Nephron (organoid): ENCODE results near the gene OR6M1.

ENCODE experiments used
- H3K27ac Mint-ChIP-seq, 3 experiments: 2 replicates each; pipeline ENCODE4 v1.8.0; 2020; ENCODE audit warnings: mixed read lengths in 3 of 3, mild to moderate bottlenecking in 2 of 3, moderate library complexity in 1 of 3
- H3K27me3 Mint-ChIP-seq: 2 replicates; pipeline ENCODE4 v1.8.0; 2021; ENCODE audit warnings: low read depth, mild to moderate bottlenecking, moderate library complexity, mixed read lengths
- H3K36me3 Mint-ChIP-seq: 2 replicates; pipeline ENCODE4 v1.8.0; 2020; ENCODE audit warnings: low read depth, mixed read lengths
- H3K4me1 Mint-ChIP-seq: 2 replicates; pipeline ENCODE4 v1.8.0; 2020; ENCODE audit warnings: mixed read lengths
- H3K4me3 Mint-ChIP-seq, 3 experiments: 2 replicates each; pipeline ENCODE4 v1.8.0; 2020; ENCODE audit warnings: mild to moderate bottlenecking in 3 of 3, mixed read lengths in 3 of 3, moderate library complexity in 2 of 3
- H3K9me3 Mint-ChIP-seq: 2 replicates; pipeline ENCODE4 v1.8.0; 2020; ENCODE audit warnings: mixed read lengths
- CTCF ChIP-seq, 3 experiments: fragments of 200-600 bp; sonication (generic); IDR thresholded peaks; one replicate each; pipeline ENCODE4 v1.5.0; 2021; ENCODE audit warnings: antibody characterized with exemption in 3 of 3; ENCODE audit not compliant: unreplicated experiment in 3 of 3

The OR6M1 gene

GRCh38 chr11:123775289-123775688 is 30.9 kb downstream of the OR6M1 start:
- Mint-ChIP-seq H3K9me3 (no peaks in the 10 kb centered on the region), H3K4me3 (no peak overlapping the region), H3K36me3 (no peaks in the 10 kb centered on the region), H3K27ac (no peak overlapping the region), H3K4me1 (no peaks in the 10 kb centered on the region), H3K27me3 (no peaks in the 10 kb centered on the region)
- TF ChIP-seq CTCF (IDR thresholded peaks at IDR 0.05; ENCODE audit: unreplicated experiment in 3 of 3): no peak

- no peaks in the 10 kb centered on the region for H3K9me3 Mint-ChIP-seq
- TF ChIP-seq CTCF (IDR thresholded peaks at IDR 0.05; ENCODE audit: unreplicated experiment in 3 of 3): no peak
- no peak overlapping the region for H3K27ac Mint-ChIP-seq
- no peak overlapping the region for H3K4me3 Mint-ChIP-seq
- H3K4me1 Mint-ChIP-seq: no peaks in the 10 kb centered on the region
- H3K36me3 Mint-ChIP-seq: no peaks in the 10 kb centered on the region
- no peaks in the 10 kb centered on the region for H3K27me3 Mint-ChIP-seq
Observed at GRCh38 chr11:123773959-123774358, 32.2 kb downstream of the OR6M1 start.

- Mint-ChIP-seq H3K27ac (no peak overlapping the region), H3K4me3 (no peak overlapping the region), H3K27me3 (no peaks in the 10 kb centered on the region), H3K4me1 (no peaks in the 10 kb centered on the region), H3K36me3 (no peaks in the 10 kb centered on the region), H3K9me3 (no peaks in the 10 kb centered on the region)
- TF ChIP-seq CTCF (IDR thresholded peaks at IDR 0.05; ENCODE audit: unreplicated experiment in 3 of 3): no peak
Observed at GRCh38 chr11:123773026-123773425, 33.1 kb downstream of the OR6M1 start.

GRCh38 chr11:123771664-123772063 is 34.5 kb downstream of the OR6M1 start:
- no peak for TF ChIP-seq CTCF (IDR thresholded peaks at IDR 0.05; ENCODE audit: unreplicated experiment in 3 of 3)
- Mint-ChIP-seq H3K27me3 (no peaks in the 10 kb centered on the region), H3K9me3 (no peaks in the 10 kb centered on the region), H3K4me1 (no peaks in the 10 kb centered on the region), H3K27ac (no peak overlapping the region), H3K36me3 (no peaks in the 10 kb centered on the region), H3K4me3 (no peak overlapping the region)

GRCh38 chr11:123770712-123771111 is 35.4 kb downstream of the OR6M1 start:
- Mint-ChIP-seq H3K4me1 (no peaks in the 10 kb centered on the region), H3K4me3 (no peak overlapping the region), H3K27ac (no peak overlapping the region), H3K27me3 (no peaks in the 10 kb centered on the region), H3K9me3 (no peaks in the 10 kb centered on the region), H3K36me3 (no peaks in the 10 kb centered on the region)
- no peak for TF ChIP-seq CTCF (IDR thresholded peaks at IDR 0.05; ENCODE audit: unreplicated experiment in 3 of 3)

- Mint-ChIP-seq H3K36me3 (no peaks in the 10 kb centered on the region), H3K9me3 (peaks cover 14% of the 10 kb centered on the region), H3K4me3 (no peak overlapping the region), H3K27ac (no peak overlapping the region), H3K4me1 (no peaks in the 10 kb centered on the region), H3K27me3 (no peaks in the 10 kb centered on the region)
- no peak for TF ChIP-seq CTCF (IDR thresholded peaks at IDR 0.05; ENCODE audit: unreplicated experiment in 3 of 3)
Observed at GRCh38 chr11:123765601-123766000, 40.5 kb downstream of the OR6M1 start.
